HG03571 (cell line): ENCODE results near the gene NLGN4Y.

Experiments used
- ATAC-seq: cut with Tn5 transposase; IDR thresholded peaks from one replicate; pipeline ENCODE4 v1.9.1; 2021; ENCODE audit not compliant: unreplicated experiment

Gene NLGN4Y

DNA sequence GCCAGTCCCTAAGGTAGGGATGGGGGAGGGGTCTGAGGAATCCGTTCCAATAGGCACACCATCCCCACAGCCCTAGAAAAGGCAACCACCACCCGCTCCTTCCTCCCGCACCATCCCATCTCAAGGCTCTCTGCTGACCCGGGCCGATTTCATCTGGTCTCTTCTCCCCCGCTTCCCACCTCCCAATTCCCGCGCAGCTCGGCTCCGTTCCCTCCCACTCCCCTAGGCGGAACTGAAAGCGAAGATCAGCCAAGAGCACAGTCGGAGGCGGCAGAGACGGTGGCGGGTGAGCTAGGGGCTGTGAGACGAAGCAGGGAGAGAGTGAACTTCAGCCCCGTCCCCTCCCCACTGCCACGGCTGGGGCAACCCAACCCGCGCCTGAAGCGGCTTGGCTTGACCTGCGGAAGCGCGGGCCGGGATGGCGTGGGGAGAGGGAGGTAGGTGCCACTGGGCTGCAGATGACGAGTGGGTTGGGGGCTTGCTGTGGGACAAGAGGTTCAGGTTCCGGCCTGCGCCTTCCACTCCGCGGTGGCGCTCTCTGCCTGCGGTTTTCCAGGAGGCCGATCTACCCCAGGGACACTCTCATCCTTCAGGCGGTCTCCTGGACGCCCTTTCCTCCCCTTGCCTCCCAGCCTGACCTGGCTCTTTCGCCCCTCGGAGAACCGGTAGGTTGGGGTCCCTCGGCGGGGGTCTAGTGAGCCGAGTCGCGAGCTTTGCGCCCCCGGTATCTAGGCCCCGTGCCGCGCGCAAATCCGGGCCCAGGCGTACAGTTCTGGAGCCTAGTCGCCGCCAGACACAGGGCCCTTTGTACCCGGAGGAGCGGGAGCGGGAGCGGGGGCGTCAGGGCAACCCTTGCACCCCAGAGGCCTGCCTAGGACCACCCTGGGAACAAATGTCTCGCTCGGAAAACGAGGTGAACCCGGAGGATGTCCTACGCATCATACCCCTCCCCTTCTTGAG is at the start of gene NLGN4Y:
TSS of gene NLGN4Y (plus strand) at position 258 of the 960 bp plus-strand sequence. CDS start 97,591 bp downstream, outside the sequence.
- peak; percentile 59 for ATAC-seq

GRCh38 chrY:14485935-14486334 is 38.4 kb upstream of the NLGN4Y start:
- no peak for ATAC-seq

GRCh38 chrY:14490226-14490625 is 34.1 kb upstream of the NLGN4Y start:
- ATAC-seq: no peak

GRCh38 chrY:14498071-14498470 is 26.3 kb upstream of the NLGN4Y start:
- ATAC-seq: no peak

DNA sequence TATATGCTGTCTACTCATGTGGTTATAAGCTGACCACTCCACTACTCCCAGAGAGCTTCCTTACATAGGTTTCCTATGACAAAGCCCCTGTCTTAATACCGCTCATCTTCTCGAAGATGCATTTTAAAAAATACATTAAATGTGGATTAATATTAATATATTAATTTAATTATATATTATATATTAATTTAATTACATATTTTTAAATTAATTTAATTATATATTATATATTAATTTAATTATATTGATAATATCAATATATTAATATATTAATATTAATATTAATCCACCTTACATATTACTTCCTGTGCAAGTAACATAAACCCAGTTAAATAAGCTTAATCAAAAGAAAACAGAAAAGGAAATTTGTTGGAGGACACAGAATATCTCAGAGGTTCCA is 19.7 kb upstream of the NLGN4Y start:
- ATAC-seq: no peak

- ATAC-seq: no peak
Measured at GRCh38 chrY:14522379-14522950, 1.9 kb upstream of the NLGN4Y start.

GRCh38 chrY:14523491-14524271 is 648 bp upstream of the NLGN4Y start:
- ATAC-seq: no peak

- ATAC-seq: no peak
Measured at GRCh38 chrY:14525315-14525714, 986 bp downstream of the NLGN4Y start.

DNA sequence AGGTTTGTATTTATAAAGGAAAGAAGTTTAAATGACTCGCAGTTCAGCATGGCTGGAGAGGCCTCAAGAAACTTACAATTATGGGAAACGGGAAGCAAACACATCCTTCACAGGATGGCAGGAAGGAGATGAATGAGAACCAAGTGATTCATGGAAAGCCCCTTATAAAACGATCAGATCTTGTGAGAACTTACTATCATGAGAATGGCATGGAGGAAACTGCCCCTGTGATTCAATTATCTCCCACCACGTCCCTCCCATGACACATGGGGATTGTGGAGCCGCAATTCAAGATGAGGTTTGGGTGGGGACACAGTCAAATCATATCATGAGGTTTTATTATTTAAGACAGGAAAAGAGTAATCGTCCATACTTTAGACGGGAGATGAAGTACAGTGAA is 4.0 kb downstream of the NLGN4Y start:
- no peak for ATAC-seq

- ATAC-seq: no peak
Measured at GRCh38 chrY:14536703-14537102, 12.4 kb downstream of the NLGN4Y start.

GRCh38 chrY:14543506-14543905 is 19.2 kb downstream of the NLGN4Y start:
- no peak for ATAC-seq

DNA sequence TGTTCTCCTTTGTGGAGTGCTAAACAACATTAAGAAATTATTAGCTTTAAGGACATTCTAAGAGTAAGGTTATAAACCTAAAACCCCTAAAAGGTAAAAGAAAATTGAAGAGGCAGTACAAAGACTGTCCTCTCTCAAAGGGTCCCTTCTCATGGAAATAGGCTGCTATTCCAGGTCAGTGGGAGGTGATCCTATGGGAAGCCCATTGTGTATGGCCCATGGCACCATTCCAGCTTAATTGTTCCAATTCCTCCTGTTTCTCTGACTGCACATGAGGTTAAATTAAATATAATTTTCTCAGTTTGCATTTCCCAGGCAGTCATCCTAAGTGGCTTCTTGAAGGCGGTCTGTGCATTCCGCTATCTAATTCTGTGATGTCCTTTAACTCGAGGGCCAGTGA is 57.0 kb downstream of the NLGN4Y start:
- ATAC-seq: no peak

DNA sequence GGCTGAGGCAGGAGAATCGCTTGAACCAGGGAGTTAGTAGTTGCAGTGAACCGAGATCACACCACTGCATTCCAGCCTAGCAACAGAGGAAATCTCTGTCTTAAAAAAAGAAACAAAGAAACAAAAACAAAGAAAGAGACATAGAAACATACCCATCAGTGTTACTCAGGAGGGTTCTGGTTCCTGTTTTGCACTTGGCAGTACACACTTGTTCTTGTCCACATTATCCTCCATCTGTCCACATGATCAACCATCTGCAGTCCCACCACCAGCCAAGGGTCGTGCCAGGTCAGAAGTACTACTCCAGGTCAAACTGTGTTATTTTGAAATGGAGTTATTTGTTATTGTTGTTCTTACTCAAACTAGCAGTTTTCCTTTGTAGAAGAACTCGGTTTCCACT is 62.4 kb downstream of the NLGN4Y start:
- ATAC-seq: no peak

DNA sequence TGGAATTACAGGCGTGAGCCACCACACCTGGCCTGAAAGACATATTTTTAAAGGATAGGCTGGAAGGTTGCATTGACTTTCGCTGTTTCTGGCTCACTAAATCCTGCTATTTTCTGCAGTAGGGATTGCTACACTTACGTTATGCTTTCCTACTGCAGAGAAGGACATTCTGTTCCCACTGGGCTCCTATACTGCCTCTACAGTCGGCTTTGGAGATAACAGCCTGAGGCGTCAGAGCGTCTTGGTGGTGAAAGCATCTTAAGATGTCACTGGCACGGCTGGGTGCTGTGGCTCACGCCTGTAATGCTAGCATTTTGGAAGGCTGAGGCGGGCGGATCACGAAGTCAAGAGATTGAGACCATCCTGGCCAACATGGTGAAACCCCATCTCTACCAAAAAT is 77.0 kb downstream of the NLGN4Y start:
- ATAC-seq: no peak

- no peak for ATAC-seq
Measured at GRCh38 chrY:14617625-14618024, 93.3 kb downstream of the NLGN4Y start.

DNA sequence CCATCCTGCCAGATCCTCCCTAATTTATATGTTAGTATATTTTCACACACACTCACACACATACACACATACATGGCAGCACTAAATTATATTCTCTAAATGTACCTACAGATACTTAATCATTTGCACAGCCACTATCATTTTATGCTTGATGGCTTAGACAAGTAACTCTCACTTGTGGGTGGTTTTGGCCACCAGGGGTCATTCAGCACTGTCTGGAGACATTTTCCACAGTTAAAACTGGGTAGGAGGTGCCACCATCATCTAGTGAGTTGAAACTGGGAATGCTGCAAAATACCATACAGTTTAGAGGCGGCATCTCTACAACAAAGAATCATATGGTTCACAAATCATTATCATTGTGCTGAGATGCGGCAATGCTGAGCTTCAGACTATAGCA is 94.2 kb downstream of the NLGN4Y start:
- ATAC-seq: no peak

GRCh38 chrY:14628208-14628607 is 103.9 kb downstream of the NLGN4Y start:
- no peak for ATAC-seq

- ATAC-seq: no peak
Measured at GRCh38 chrY:14631676-14632075, 107.3 kb downstream of the NLGN4Y start.

DNA sequence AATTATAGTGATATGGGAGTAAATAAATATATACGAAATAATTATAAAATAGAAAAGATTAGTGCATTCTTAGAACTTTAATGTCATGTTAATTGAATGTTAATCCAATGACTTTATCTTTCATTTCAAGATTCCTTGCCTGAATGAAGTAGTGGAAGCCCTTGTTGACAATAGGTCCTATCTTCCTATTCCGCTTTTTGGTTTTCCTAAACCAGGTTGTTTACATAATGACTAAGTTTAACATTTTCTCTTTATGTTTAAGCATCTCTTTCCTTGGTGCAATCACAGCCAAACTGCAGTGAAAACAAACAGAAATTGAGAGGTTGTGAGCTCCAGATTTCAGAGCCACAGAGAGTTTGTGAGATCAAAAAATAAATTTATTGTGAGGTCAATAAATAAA is 109.4 kb downstream of the NLGN4Y start:
- no peak for ATAC-seq

DNA sequence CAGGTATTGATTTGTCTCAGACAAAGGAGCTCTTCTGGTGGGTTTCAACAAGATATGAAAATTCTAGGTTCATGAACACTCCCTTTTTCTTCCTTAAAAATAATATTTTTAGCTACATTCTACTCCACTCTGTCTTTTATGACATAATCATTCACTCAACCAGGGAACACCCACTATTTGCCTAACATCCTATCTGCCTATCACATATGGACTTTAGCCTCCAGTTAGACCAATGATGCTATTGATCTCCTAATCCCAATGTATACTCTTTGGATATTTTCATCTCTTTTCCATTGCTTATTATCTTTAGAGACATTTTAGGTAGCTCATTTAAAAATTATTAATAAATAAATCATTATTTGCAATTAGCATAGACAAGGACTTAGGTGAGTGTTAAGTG is 110.6 kb downstream of the NLGN4Y start:
- no peak for ATAC-seq

GRCh38 chrY:14637551-14637950 is 113.2 kb downstream of the NLGN4Y start:
- ATAC-seq: no peak

- ATAC-seq: no peak
Measured at GRCh38 chrY:14641853-14642252, 117.5 kb downstream of the NLGN4Y start.
